Choroid plexus epithelial cell (primary cell): ENCODE data around the gene ETS1.
"Not testable (repeated sequence)": the region's sequence is repeated elsewhere in the genome, so short reads cannot be mapped to it uniquely, and the experiment has no call there.

Experiments used
- DNase-seq: peaks from one replicate; pipeline ENCODE4 v3.0.0-alpha.2; 2010; ENCODE audit warnings: low read depth
- H3K4me3 ChIP-seq: 2 replicates; pipeline ENCODE4 v1.5.1; 2011; ENCODE audit warnings: low read depth, mild to moderate bottlenecking, control low read depth, low read length, moderate library complexity
- CTCF ChIP-seq: conservative IDR thresholded peaks from 2 replicates; pipeline ENCODE4 v1.5.1; 2011; ENCODE audit warnings: low read depth, mild to moderate bottlenecking, control low read depth, inconsistent platforms, low read length, moderate library complexity

Gene ETS1

GRCh38 chr11:128447233-128447632 is 140.1 kb downstream of the ETS1 start:
- DNase-seq = no peak

GRCh38 chr11:128445921-128446320 is 141.4 kb downstream of the ETS1 start:
- DNase-seq, H3K4me3 ChIP-seq: not testable (repeated sequence)

More at GRCh38 chr11:128447233-128447632, 140.1 kb downstream of the ETS1 start:
- no peak overlapping the region for H3K4me3 ChIP-seq
- TF ChIP-seq CTCF = no peak

- no peak for TF ChIP-seq CTCF
- peak; percentile 73 for DNase-seq
- H3K4me3 ChIP-seq = no peak overlapping the region
These were observed 150.2 kb downstream of the ETS1 start for GRCh38 chr11:128437136-128437535.

GRCh38 chr11:128434818-128435217 is 152.5 kb downstream of the ETS1 start:
- H3K4me3 ChIP-seq = no peak overlapping the region
- DNase-seq = no peak
- TF ChIP-seq CTCF = no peak

- no peak for TF ChIP-seq CTCF
- no peak overlapping the region for H3K4me3 ChIP-seq
- no peak for DNase-seq
These were observed 152.9 kb downstream of the ETS1 start for GRCh38 chr11:128434411-128434810.

GRCh38 chr11:128432926-128433325 is 154.4 kb downstream of the ETS1 start:
- TF ChIP-seq CTCF = no peak
- DNase-seq = no peak
- H3K4me3 ChIP-seq = no peak overlapping the region

- DNase-seq = no peak
- TF ChIP-seq CTCF = no peak
- no peak overlapping the region for H3K4me3 ChIP-seq
These were observed 155.4 kb downstream of the ETS1 start for GRCh38 chr11:128431931-128432330.

- no peak for TF ChIP-seq CTCF
These were observed 158.4 kb downstream of the ETS1 start for GRCh38 chr11:128428935-128429334.

More at GRCh38 chr11:128428935-128429334, 158.4 kb downstream of the ETS1 start:
- DNase-seq = no peak
- no peak overlapping the region for H3K4me3 ChIP-seq
